K562 (cell line): ENCODE measurements around the gene ANKS1B.

Source experiments
- RFX5 ChIP-seq: IDR thresholded peaks from 2 replicates; pipeline ENCODE4 v1.6.1; 2011; ENCODE audit warnings: low read depth, mild to moderate bottlenecking, improper control_type of control experiment, low read length
- ZNF121 ChIP-seq: sonication (generic); formaldehyde crosslinking; conservative IDR thresholded peaks from 2 replicates; pipeline ENCODE4 v1.8.0; 2022; ENCODE audit warnings: missing genetic modification reagents
- ZNF431 ChIP-seq: sonication (generic); formaldehyde crosslinking; IDR thresholded peaks from 2 replicates; pipeline ENCODE4 v1.8.0; 2022; ENCODE audit warnings: mild to moderate bottlenecking, missing genetic modification reagents

- TF ChIP-seq RFX5 (no peak), ZNF121 (CRISPR knock-in tag) (no peak), ZNF431 (CRISPR knock-in tag) (no peak)
These were observed 277.8 kb downstream of the ANKS1B start for GRCh38 chr12:99706736-99707473.
